Liver (tissue), 9 donors: ENCODE data around the gene RAB6B. TPM values are rescaled to one million over a fixed set of nuclear protein-coding genes. Genes with fewer than 3 reads are reported as not detected.

Experiments used
- DNase-seq: peaks from one replicate; pipeline ENCODE4 v3.0.0-alpha.2; 2017; ENCODE audit warnings: low spot score
- H3K27ac ChIP-seq, 2 donors: one replicate each; pipeline ENCODE4 v1.7.0; 2013; ENCODE audit warnings: inconsistent platforms in 2 of 2, low read length in 2 of 2, control low read depth in 1 of 2, low read depth in 1 of 2, mild to moderate bottlenecking in 1 of 2
- H3K27me3 ChIP-seq, 4 donors: one replicate each; pipeline versions ENCODE4 v1.6.1 to v1.7.0; 2013; ENCODE audit warnings: low read length in 3 of 4, inconsistent platforms in 1 of 4, mild to moderate bottlenecking in 1 of 4, moderate library complexity in 1 of 4; ENCODE audit not compliant: control insufficient read depth in 4 of 4, insufficient read depth in 4 of 4
- H3K36me3 ChIP-seq, 4 donors: one replicate each; pipeline versions ENCODE4 v1.6.1 to v1.7.0; 2013; ENCODE audit warnings: low read length in 3 of 4, mild to moderate bottlenecking in 3 of 4, low read depth in 1 of 4, moderate library complexity in 1 of 4; ENCODE audit not compliant: control insufficient read depth in 4 of 4, insufficient read depth in 3 of 4
- H3K4me1 ChIP-seq, 4 donors: one replicate each; pipeline versions ENCODE4 v1.6.1 to v1.7.0; 2013; ENCODE audit warnings: low read length in 3 of 4, mild to moderate bottlenecking in 3 of 4, moderate library complexity in 1 of 4; ENCODE audit not compliant: control insufficient read depth in 4 of 4, insufficient read depth in 4 of 4
- H3K4me3 ChIP-seq, 3 donors: one replicate each; pipeline versions ENCODE4 v1.6.1 to v1.7.0; 2013; ENCODE audit warnings: low read length in 3 of 3, control low read depth in 1 of 3, low read depth in 1 of 3, mild to moderate bottlenecking in 1 of 3
- H3K9ac ChIP-seq, 2 donors: one replicate each; pipeline ENCODE4 v1.7.0; 2013; ENCODE audit warnings: low read length in 2 of 2, mild to moderate bottlenecking in 2 of 2, moderate library complexity in 2 of 2, control low read depth in 1 of 2, low read depth in 1 of 2
- H3K9me3 ChIP-seq, 4 donors: one replicate each; pipeline versions ENCODE4 v1.6.1 to v1.7.0; 2013; ENCODE audit warnings: low read length in 3 of 4; ENCODE audit not compliant: control insufficient read depth in 4 of 4
- CTCF ChIP-seq: fragments of 150-350 bp; IDR thresholded peaks from 2 replicates; pipeline ENCODE4 v1.5.1; 2017; ENCODE audit warnings: improper control_type of control experiment, low read depth, low read length; ENCODE audit not compliant: missing input control
- EGR1 ChIP-seq, 2 donors: IDR thresholded peaks; 2 replicates each; pipeline ENCODE4 v1.6.1; 2016 to 2018; ENCODE audit warnings: antibody characterized with exemption in 2 of 2, low read depth in 2 of 2
- FOXA1 ChIP-seq: IDR thresholded peaks from 2 replicates; pipeline ENCODE4 v1.6.1; 2016; ENCODE audit warnings: antibody characterized with exemption
- FOXA2 ChIP-seq: IDR thresholded peaks from 2 replicates; pipeline ENCODE4 v1.6.1; 2016; ENCODE audit warnings: antibody characterized with exemption
- GABPA ChIP-seq, 2 donors: IDR thresholded peaks in 1 of 2; conservative IDR thresholded peaks in 1 of 2; 2 replicates each; pipeline ENCODE4 v1.6.1; 2016; ENCODE audit warnings: antibody characterized with exemption in 2 of 2, mild to moderate bottlenecking in 1 of 2, moderate library complexity in 1 of 2
- HNF4A ChIP-seq, 2 donors: conservative IDR thresholded peaks; 2 replicates each; pipeline ENCODE4 v1.6.1; 2016; ENCODE audit warnings: antibody characterized with exemption in 2 of 2, mild to moderate bottlenecking in 2 of 2
- HNF4G ChIP-seq: IDR thresholded peaks from 2 replicates; pipeline ENCODE4 v1.6.1; 2016; ENCODE audit warnings: antibody characterized with exemption
- NR2F2 ChIP-seq: IDR thresholded peaks from 2 replicates; pipeline ENCODE4 v1.6.1; 2016; ENCODE audit warnings: antibody characterized with exemption
- RAD21 ChIP-seq, 2 donors: IDR thresholded peaks; 2 replicates each; pipeline ENCODE4 v1.6.1; 2016; ENCODE audit warnings: antibody characterized with exemption in 2 of 2, mild to moderate bottlenecking in 2 of 2
- REST ChIP-seq: IDR thresholded peaks from 2 replicates; pipeline ENCODE4 v1.6.1; 2016; ENCODE audit warnings: antibody characterized with exemption, mild to moderate bottlenecking
- RXRA ChIP-seq, 2 donors: IDR thresholded peaks; 2 replicates each; pipeline ENCODE4 v1.6.1; 2017 to 2018; ENCODE audit warnings: antibody characterized with exemption in 2 of 2, mild to moderate bottlenecking in 1 of 2
- SP1 ChIP-seq: IDR thresholded peaks from 2 replicates; pipeline ENCODE4 v1.6.1; 2018; ENCODE audit warnings: antibody characterized with exemption, mild to moderate bottlenecking
- TAF1 ChIP-seq: conservative IDR thresholded peaks from 2 replicates; pipeline ENCODE4 v1.6.1; 2016; ENCODE audit warnings: antibody characterized with exemption, mild to moderate bottlenecking
- YY1 ChIP-seq: IDR thresholded peaks from 2 replicates; pipeline ENCODE4 v1.6.1; 2016; ENCODE audit warnings: antibody characterized with exemption, mild to moderate bottlenecking
- WGBS: extraction: QIAGEN DNeasy Blood & Tissue Kit; methylation state at CpG from one replicate; pipeline ENCODE4 v1.1.7; 2013; 5-methylcytosine and 5-hydroxymethylcytosine counted together
- polyA plus RNA-seq, 2 donors: library from polyadenylated mRNA; stranded (reverse) in 1 of 2; unstranded in 1 of 2; fragments of 200-250 nt in 1 of 2; fragments of >200 nt in 1 of 2; fragmentation: Nextera tagmentation in 1 of 2; extraction: Ambion mirVana in 1 of 2; gene quantifications; one replicate each; pipeline versions ENCODE4 v1.2.1 to v1.2.3, GENCODE V29; 2013 to 2015
- total RNA-seq, 2 donors: library from RNA; depleted of rRNA; stranded (reverse); fragments of >200 nt; gene quantifications; one replicate each; pipeline ENCODE4 v1.2.3, GENCODE V29; 2014
- TF ChIP-seq, protein P1 (sequence below): IDR thresholded peaks from 2 replicates; pipeline ENCODE4 v1.6.1; 2016; ENCODE audit warnings: antibody characterized with exemption
- TF ChIP-seq, protein P2 (sequence below): IDR thresholded peaks from 2 replicates; pipeline ENCODE4 v1.6.1; 2016; ENCODE audit warnings: antibody characterized with exemption
- donor health status: healthy.
- donor health status: healthy.
- donor health status: healthy.
- donor health status: healthy.
- donor health status: healthy.

The RAB6B gene
- total and polyA plus RNA-seq, 4 donors: 0.08 to 2.8 (median 0.28) TPM

GRCh38 chr3:133881492-133881891 lies 14.2 kb downstream of the RAB6B start:
- no peaks in the 10 kb centered on the region for H3K27me3 ChIP-seq
- no peak overlapping the region for H3K4me3 ChIP-seq
- no peak for DNase-seq
- H3K9me3 ChIP-seq: no peaks in the 10 kb centered on the region
- TF ChIP-seq RXRA (IDR thresholded peaks at IDR 0.05) (no peak), SP1 (no peak), HNF4A (conservative IDR thresholded peaks at IDR 0.05) (no peak), FOXA2 (no peak), REST (no peak)
- TF ChIP-seq, protein P1, sequence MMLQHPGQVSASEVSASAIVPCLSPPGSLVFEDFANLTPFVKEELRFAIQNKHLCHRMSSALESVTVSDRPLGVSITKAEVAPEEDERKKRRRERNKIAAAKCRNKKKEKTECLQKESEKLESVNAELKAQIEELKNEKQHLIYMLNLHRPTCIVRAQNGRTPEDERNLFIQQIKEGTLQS: no peak
- no peak overlapping the region for H3K9ac ChIP-seq
- no peaks in the 10 kb centered on the region for H3K4me1 ChIP-seq
- 71% methylated on average over 1 of the region's 1 CpG for whole genome bisulfite sequencing
- no peak overlapping the region for H3K27ac ChIP-seq
- H3K36me3 ChIP-seq: no peaks in the 10 kb centered on the region

GRCh38 chr3:133880886-133881455 lies 14.7 kb downstream of the RAB6B start:
- Histone ChIP-seq H3K4me1 (no peaks in the 10 kb centered on the region), H3K36me3 (no peaks in the 10 kb centered on the region), H3K27me3 (no peaks in the 10 kb centered on the region), H3K9ac (no peak overlapping the region), H3K27ac (no peak overlapping the region), H3K4me3 (no peak overlapping the region), H3K9me3 (no peaks in the 10 kb centered on the region)
- TF ChIP-seq EGR1 (IDR thresholded peaks at IDR 0.05; ENCODE audit: low read depth in 2 of 2) (no peak), FOXA1 (no peak), REST (no peak), HNF4G (no peak), FOXA2 (no peak), TAF1 (no peak), YY1 (no peak), CTCF (no peak), NR2F2 (no peak), GABPA (IDR thresholded peaks at IDR 0.05 in 1 of 2, conservative IDR thresholded peaks at IDR 0.05 in 1 of 2) (no peak), SP1 (no peak), RXRA (IDR thresholded peaks at IDR 0.05) (no peak), HNF4A (conservative IDR thresholded peaks at IDR 0.05) (no peak), RAD21 (IDR thresholded peaks at IDR 0.05) (no peak)
- TF ChIP-seq, protein P1: no peak
- TF ChIP-seq, protein P2, sequence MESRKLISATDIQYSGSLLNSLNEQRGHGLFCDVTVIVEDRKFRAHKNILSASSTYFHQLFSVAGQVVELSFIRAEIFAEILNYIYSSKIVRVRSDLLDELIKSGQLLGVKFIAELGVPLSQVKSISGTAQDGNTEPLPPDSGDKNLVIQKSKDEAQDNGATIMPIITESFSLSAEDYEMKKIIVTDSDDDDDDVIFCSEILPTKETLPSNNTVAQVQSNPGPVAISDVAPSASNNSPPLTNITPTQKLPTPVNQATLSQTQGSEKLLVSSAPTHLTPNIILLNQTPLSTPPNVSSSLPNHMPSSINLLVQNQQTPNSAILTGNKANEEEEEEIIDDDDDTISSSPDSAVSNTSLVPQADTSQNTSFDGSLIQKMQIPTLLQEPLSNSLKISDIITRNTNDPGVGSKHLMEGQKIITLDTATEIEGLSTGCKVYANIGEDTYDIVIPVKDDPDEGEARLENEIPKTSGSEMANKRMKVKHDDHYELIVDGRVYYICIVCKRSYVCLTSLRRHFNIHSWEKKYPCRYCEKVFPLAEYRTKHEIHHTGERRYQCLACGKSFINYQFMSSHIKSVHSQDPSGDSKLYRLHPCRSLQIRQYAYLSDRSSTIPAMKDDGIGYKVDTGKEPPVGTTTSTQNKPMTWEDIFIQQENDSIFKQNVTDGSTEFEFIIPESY: no peak
- peak; percentile 14 for DNase-seq
- WGBS: 90% methylated on average over 4 of the region's 4 CpGs
